GM12878 (cell line): ENCODE measurements around the gene PNPO. TPM values are rescaled to one million over a fixed set of nuclear protein-coding genes. Genes with fewer than 3 reads are reported as not detected.

Source experiments
- ATAC-seq: fragments of 200-7000 bp; cut with Tn5 transposase; 3 replicates; pipeline ENCODE4 v1.9.1; 2020; ENCODE audit warnings: mild to moderate bottlenecking, moderate library complexity
- BruUV-seq: library from RNA; stranded (reverse); fragments of 400-500 nt; replicated peaks from 2 replicates; lab custom pipeline; 2021; lab: Mats Ljungman, UMichigan
- CTCF ChIA-PET: fragments of 300-600 bp; sonication (Branson Sonifier 250); formaldehyde crosslinking; extraction: SDS; loops from one replicate; lab custom pipeline; 2021; ENCODE audit warnings: inconsistent platforms; lab: Yijun Ruan, JAX
- POLR2A ChIA-PET: fragments of 350-600 bp; formaldehyde crosslinking; extraction: SDS; loops from one replicate; lab custom pipeline; 2021; ENCODE audit warnings: inconsistent platforms; lab: Charles Lee
- RAD21 ChIA-PET: fragments of 300-600 bp; sonication (Branson Sonifier 250); formaldehyde crosslinking; loops from one replicate; lab custom pipeline; 2023; ENCODE audit warnings: antibody characterized with exemption; ENCODE audit not compliant: unreplicated experiment; lab: Charles Lee
- SMC1A ChIA-PET: fragments of 300-600 bp; sonication (Branson Sonifier 250); formaldehyde crosslinking; loops from one replicate; lab custom pipeline; 2023; ENCODE audit not compliant: unreplicated experiment, uncharacterized antibody; lab: Charles Lee
- DNase-seq: peaks from one replicate; pipeline ENCODE4 v3.0.0-alpha.2; 2011; ENCODE audit warnings: low read depth, low spot score
- FAIRE-seq: peaks from 3 replicates; lab custom pipeline; 2011; peaks lifted over from hg19 to GRCh38; lab: Jason Lieb, UNC
- H2AFZ ChIP-seq: 2 replicates; pipeline ENCODE4 v1.6.0; 2011; ENCODE audit warnings: low read depth, low read length, control low read depth; ENCODE audit not compliant: control insufficient read depth
- H3K27ac ChIP-seq: 2 replicates; pipeline ENCODE4 v1.5.1; 2011; ENCODE audit warnings: control low read depth; ENCODE audit not compliant: control insufficient read depth, insufficient read depth
- H3K27me3 ChIP-seq, 2 experiments: replicated peaks in 1 of 2; 2 replicates each; pipeline versions ENCODE4 v1.6.0 to v1.6.1; 2011; ENCODE audit warnings: low read length in 1 of 2; ENCODE audit not compliant: control insufficient read depth in 2 of 2, insufficient read depth in 2 of 2
- H3K36me3 ChIP-seq, 2 experiments: 2 replicates each; pipeline ENCODE4 v1.5.1; 2011; ENCODE audit warnings: low read length in 1 of 2; ENCODE audit not compliant: control insufficient read depth in 2 of 2, insufficient read depth in 2 of 2
- H3K4me1 ChIP-seq: 2 replicates; pipeline ENCODE4 v1.6.1; 2011; ENCODE audit warnings: mild to moderate bottlenecking, low read length, moderate library complexity, mixed read lengths; ENCODE audit not compliant: control insufficient read depth, insufficient read depth
- H3K4me2 ChIP-seq: 2 replicates; pipeline ENCODE4 v1.6.0; 2011; ENCODE audit warnings: control low read depth; ENCODE audit not compliant: control insufficient read depth, insufficient read depth
- H3K4me3 ChIP-seq: fragments of 200-600 bp; sonication (generic); 2 replicates; pipeline ENCODE4 v1.5.1; 2016
- H3K79me2 ChIP-seq: 2 replicates; pipeline ENCODE4 v1.6.0; 2011; ENCODE audit warnings: low read length; ENCODE audit not compliant: control insufficient read depth, insufficient read depth
- H3K9ac ChIP-seq: 2 replicates; pipeline ENCODE4 v1.8.0; 2011; ENCODE audit warnings: low read length, control low read depth, mixed read lengths; ENCODE audit not compliant: control insufficient read depth, insufficient read depth
- H3K9me3 ChIP-seq: replicated peaks from 3 replicates; pipeline ENCODE4 v1.5.1; 2011; ENCODE audit warnings: mild to moderate bottlenecking, low read length; ENCODE audit not compliant: control insufficient read depth, insufficient read depth
- H4K20me1 ChIP-seq: 2 replicates; pipeline ENCODE4 v1.6.0; 2011; ENCODE audit not compliant: control insufficient read depth, insufficient read depth
- BCL11A ChIP-seq: IDR thresholded peaks from 2 replicates; pipeline ENCODE4 v1.6.1; 2011; ENCODE audit warnings: low read depth, low read length
- EP300 ChIP-seq, 2 experiments: fragments of 150-350 bp in 1 of 2; IDR thresholded peaks; 2 replicates each; pipeline ENCODE4 v1.6.1; 2011 to 2012; ENCODE audit warnings: low read depth in 2 of 2, low read length in 2 of 2, borderline replicate concordance in 1 of 2, improper control_type of control experiment in 1 of 2, inconsistent platforms in 1 of 2; ENCODE audit not compliant: control insufficient read depth in 1 of 2
- FOS ChIP-seq: IDR thresholded peaks from 3 replicates; pipeline ENCODE4 v1.6.1; 2011; ENCODE audit warnings: borderline replicate concordance; ENCODE audit not compliant: insufficient read length; ENCODE audit errors: extremely low read depth
- GABPA ChIP-seq: IDR thresholded peaks from 2 replicates; pipeline ENCODE4 v1.6.1; 2014; ENCODE audit warnings: antibody characterized with exemption, low read depth, mild to moderate bottlenecking, inconsistent platforms
- KLF5 ChIP-seq: fragments of 450-650 bp; IDR thresholded peaks from 2 replicates; pipeline ENCODE4 v1.6.1; 2014; ENCODE audit warnings: mild to moderate bottlenecking; ENCODE audit not compliant: partially characterized antibody
- LARP7 ChIP-seq: fragments of 450-650 bp; IDR thresholded peaks from 2 replicates; pipeline ENCODE4 v1.6.1; 2017; ENCODE audit warnings: mild to moderate bottlenecking
- NR2C2 ChIP-seq: IDR thresholded peaks from 2 replicates; pipeline ENCODE4 v1.6.1; 2011; ENCODE audit warnings: borderline replicate concordance, low read depth; ENCODE audit not compliant: control insufficient read depth, insufficient read length
- PML ChIP-seq: IDR thresholded peaks from 2 replicates; pipeline ENCODE4 v1.6.1; 2012; ENCODE audit warnings: low read length, inconsistent platforms
- RAD51 ChIP-seq: fragments of 450-650 bp; IDR thresholded peaks from 2 replicates; pipeline ENCODE4 v1.6.1; 2016; ENCODE audit warnings: moderate library complexity, mild to moderate bottlenecking, inconsistent platforms
- RCOR1 ChIP-seq: conservative IDR thresholded peaks from 2 replicates; pipeline ENCODE4 v1.6.1; 2012; ENCODE audit warnings: low read depth, low read length, improper control_type of control experiment
- SIX5 ChIP-seq: IDR thresholded peaks from 2 replicates; pipeline ENCODE4 v1.6.1; 2011; ENCODE audit warnings: mild to moderate bottlenecking, low read depth, low read length, moderate library complexity; ENCODE audit not compliant: severe bottlenecking
- SKIL ChIP-seq: fragments of 450-650 bp; IDR thresholded peaks from 2 replicates; pipeline ENCODE4 v1.6.1; 2017; ENCODE audit warnings: mild to moderate bottlenecking, low read depth, inconsistent platforms; ENCODE audit not compliant: poor library complexity, severe bottlenecking
- SMARCA5 ChIP-seq: fragments of 450-650 bp; IDR thresholded peaks from 2 replicates; pipeline ENCODE4 v1.6.1; 2017; ENCODE audit warnings: mild to moderate bottlenecking
- SUPT20H ChIP-seq: IDR thresholded peaks from 2 replicates; pipeline ENCODE4 v1.6.1; 2011; ENCODE audit warnings: low read depth, mild to moderate bottlenecking, low read length, moderate library complexity, borderline replicate concordance; ENCODE audit not compliant: control insufficient read depth
- ZBED1 ChIP-seq: IDR thresholded peaks from 2 replicates; pipeline ENCODE4 v1.6.1; 2016; ENCODE audit warnings: borderline replicate concordance
- ZBTB4 ChIP-seq: fragments of 450-650 bp; formaldehyde crosslinking; IDR thresholded peaks from 2 replicates; pipeline ENCODE4 v1.4.0; 2022; ENCODE audit warnings: mild to moderate bottlenecking, moderate library complexity
- WGBS: methylation state at CpG from one replicate; pipeline ENCODE4 v1.1.6; 2016; ENCODE audit warnings: low lambda C conversion rate; ENCODE audit not compliant: insufficient replicate concordance, insufficient coverage; ENCODE audit errors: missing lambda C conversion rate; 5-methylcytosine and 5-hydroxymethylcytosine counted together
- in situ Hi-C: fragments of 300-500 bp; cut with MboI; formaldehyde crosslinking; loops from 9 replicates; pipeline ENCODE4 v1.14.3; 2018; ENCODE audit warnings: mixed read lengths
- intact Hi-C: fragments of 100-400 bp; cut with micrococcal nuclease; formaldehyde crosslinking; loops from one replicate; pipeline ENCODE4 v1.14.2; 2022; ENCODE audit not compliant: unreplicated experiment
- polyA plus RNA-seq, 11 experiments: library from polyadenylated mRNA; depleted of rRNA in 4 of 11; unstranded in 6 of 11; stranded (reverse) in 5 of 11; fragments of >200 nt; fragmentation: Nextera tagmentation in 4 of 11; fragmentation: Illumina TruSeq in 1 of 11; extraction: Ambion mirVana in 4 of 11; extraction: Trizol in 1 of 11; gene quantifications; 1 replicate in 1 of 11; 2 replicates in 10 of 11; pipeline versions ENCODE4 v1.2.1 to v1.2.3, GENCODE V29; 2011 to 2016; ENCODE audit warnings: inconsistent platforms in 2 of 11, missing spikeins in 2 of 11, low read depth in 1 of 11
- total RNA-seq, 4 experiments: library from RNA; depleted of rRNA in 3 of 4; stranded (reverse); fragments of >200 nt in 3 of 4; fragmentation: Illumina TruSeq in 1 of 4; extraction: Trizol in 1 of 4; gene quantifications; 2 replicates each; pipeline versions ENCODE4 v1.2.1 to v1.2.3, GENCODE V29; 2013 to 2021
- TF ChIP-seq, protein P1 (sequence below): fragments of 450-650 bp; formaldehyde crosslinking; IDR thresholded peaks from 2 replicates; pipeline ENCODE4 v1.5.0; 2022; ENCODE audit warnings: mild to moderate bottlenecking, missing genetic modification characterization

Gene PNPO
- total and polyA plus RNA-seq, 10 of the 15 experiments (the other 5 are each of a cell fraction or from before 2014, with no cell fraction given): 13.9 to 52.6 (median 37.3) TPM

- ATAC-seq (no peak), FAIRE-seq (no peak), DNase-seq (no peak)
- intact Hi-C loops (no loop called here), in situ Hi-C loops (no loop called here)
- RAD21 ChIA-PET: no interaction called here
- H3K9me3 ChIP-seq: no peaks in the 10 kb centered on the region
- no peaks in the 10 kb centered on the region for H3K36me3 ChIP-seq
- H2AFZ ChIP-seq: no peak overlapping the region
- SMC1A ChIA-PET: no interaction called here
- BruUV-seq: no TSS peak
- POLR2A ChIA-PET: interaction anchor here (1.7 kb wide), 1 partner anchor 11 kb away, joined by 4 read pairs; no protein-coding TSS in a partner anchor
- H3K4me1 ChIP-seq: peaks cover 25% of the 10 kb centered on the region
- H4K20me1 ChIP-seq: no peaks in the 10 kb centered on the region
- H3K27me3 ChIP-seq: no peaks in the 10 kb centered on the region
- CTCF ChIA-PET: interaction anchor here (0.7 to 8.3 kb wide), 9 partner anchors 11 to 105 kb away, joined by 3 to 89 read pairs (median 5); partner anchors contain the start of genes CDK5RAP3, LRRC46, MRPL10 and SCRN2
- no peak overlapping the region for H3K4me2 ChIP-seq
- WGBS: 84% methylated on average over 5 of the region's 5 CpGs
- H3K27ac ChIP-seq: no peak overlapping the region
- no peak overlapping the region for H3K4me3 ChIP-seq
- no peak overlapping the region for H3K9ac ChIP-seq
- peaks cover 5% of the 10 kb centered on the region for H3K79me2 ChIP-seq
- TF ChIP-seq ZBED1: no peak
- no peak for TF ChIP-seq PML
- TF ChIP-seq KLF5: no peak
- no peak for TF ChIP-seq BCL11A
- no peak for TF ChIP-seq GABPA
- no peak for TF ChIP-seq SKIL
- TF ChIP-seq, protein P1, sequence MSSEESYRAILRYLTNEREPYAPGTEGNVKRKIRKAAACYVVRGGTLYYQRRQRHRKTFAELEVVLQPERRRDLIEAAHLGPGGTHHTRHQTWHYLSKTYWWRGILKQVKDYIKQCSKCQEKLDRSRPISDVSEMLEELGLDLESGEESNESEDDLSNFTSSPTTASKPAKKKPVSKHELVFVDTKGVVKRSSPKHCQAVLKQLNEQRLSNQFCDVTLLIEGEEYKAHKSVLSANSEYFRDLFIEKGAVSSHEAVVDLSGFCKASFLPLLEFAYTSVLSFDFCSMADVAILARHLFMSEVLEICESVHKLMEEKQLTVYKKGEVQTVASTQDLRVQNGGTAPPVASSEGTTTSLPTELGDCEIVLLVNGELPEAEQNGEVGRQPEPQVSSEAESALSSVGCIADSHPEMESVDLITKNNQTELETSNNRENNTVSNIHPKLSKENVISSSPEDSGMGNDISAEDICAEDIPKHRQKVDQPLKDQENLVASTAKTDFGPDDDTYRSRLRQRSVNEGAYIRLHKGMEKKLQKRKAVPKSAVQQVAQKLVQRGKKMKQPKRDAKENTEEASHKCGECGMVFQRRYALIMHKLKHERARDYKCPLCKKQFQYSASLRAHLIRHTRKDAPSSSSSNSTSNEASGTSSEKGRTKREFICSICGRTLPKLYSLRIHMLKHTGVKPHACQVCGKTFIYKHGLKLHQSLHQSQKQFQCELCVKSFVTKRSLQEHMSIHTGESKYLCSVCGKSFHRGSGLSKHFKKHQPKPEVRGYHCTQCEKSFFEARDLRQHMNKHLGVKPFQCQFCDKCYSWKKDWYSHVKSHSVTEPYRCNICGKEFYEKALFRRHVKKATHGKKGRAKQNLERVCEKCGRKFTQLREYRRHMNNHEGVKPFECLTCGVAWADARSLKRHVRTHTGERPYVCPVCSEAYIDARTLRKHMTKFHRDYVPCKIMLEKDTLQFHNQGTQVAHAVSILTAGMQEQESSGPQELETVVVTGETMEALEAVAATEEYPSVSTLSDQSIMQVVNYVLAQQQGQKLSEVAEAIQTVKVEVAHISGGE (CRISPR knock-in tag): no peak
- no peak for TF ChIP-seq ZBTB4 (CRISPR knock-in tag)
- TF ChIP-seq SIX5: no peak
- TF ChIP-seq NR2C2: no peak
- no peak for TF ChIP-seq FOS
- TF ChIP-seq RAD51: no peak
- no peak for TF ChIP-seq SUPT20H
- TF ChIP-seq SMARCA5: no peak
- no peak for TF ChIP-seq EP300 (IDR thresholded peaks at IDR 0.05; ENCODE audit: borderline replicate concordance in 1 of 2, control insufficient read depth in 1 of 2, low read depth in 2 of 2, low read length in 2 of 2)
- TF ChIP-seq RCOR1: no peak
- TF ChIP-seq LARP7: no peak
Measured at GRCh38 chr17:47935961-47936360, 5.4 kb upstream of the PNPO start.
